Measurements from ENCODE around the gene SPOCK3.
"Not testable (repeated sequence)": the region's sequence is repeated elsewhere in the genome, so short reads cannot be mapped to it uniquely, and the experiment has no call there.

Gene SPOCK3

DNA sequence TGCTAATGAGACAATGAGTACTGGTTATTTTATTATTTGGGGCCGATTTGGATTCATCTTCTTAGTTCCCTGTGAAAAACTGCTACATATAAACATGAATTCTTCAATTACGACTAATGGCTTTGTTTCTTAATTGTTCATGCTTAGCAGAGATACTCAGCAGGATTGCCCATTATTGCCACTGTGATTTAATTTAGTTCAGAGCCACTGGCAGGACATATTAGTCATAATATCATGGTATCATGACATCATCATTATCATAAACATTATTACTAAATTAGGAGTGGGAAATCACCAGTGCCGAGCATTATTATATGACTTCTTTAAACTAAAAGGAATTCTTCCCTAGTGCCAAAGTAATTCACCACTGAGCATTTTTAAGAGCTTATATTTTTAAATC lies 201.4 kb downstream of the SPOCK3 start:
- DNase-seq = no peak

DNA sequence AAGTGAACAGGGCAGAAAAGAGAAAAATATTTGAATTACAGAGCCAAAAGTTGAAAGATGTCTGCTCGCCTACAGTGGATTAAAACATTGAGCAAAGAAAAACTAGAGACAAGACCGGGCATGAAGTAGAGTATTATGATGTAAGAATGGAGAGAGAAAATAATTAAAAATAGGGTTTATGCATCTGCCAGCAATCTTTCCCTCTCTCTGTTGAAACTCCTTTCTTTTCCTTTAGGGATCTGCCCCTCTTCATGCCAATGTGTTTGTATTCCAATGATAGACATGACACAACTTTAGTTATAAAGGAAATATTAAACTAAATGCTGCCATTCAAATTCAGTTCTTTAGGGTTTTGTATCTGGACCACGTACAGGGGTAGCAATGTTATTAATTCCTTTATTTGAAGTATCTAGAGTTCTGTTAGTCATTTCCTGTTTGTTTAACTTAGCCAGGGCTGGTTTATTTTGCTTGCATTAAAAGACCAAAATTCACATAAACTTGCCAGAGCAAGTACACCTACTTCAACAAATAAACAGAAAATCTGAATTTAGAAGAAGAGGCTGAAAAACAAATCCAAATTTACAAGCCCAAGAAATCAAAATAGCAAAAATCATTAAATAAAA lies 202.6 kb downstream of the SPOCK3 start:
- no peak for DNase-seq

DNA sequence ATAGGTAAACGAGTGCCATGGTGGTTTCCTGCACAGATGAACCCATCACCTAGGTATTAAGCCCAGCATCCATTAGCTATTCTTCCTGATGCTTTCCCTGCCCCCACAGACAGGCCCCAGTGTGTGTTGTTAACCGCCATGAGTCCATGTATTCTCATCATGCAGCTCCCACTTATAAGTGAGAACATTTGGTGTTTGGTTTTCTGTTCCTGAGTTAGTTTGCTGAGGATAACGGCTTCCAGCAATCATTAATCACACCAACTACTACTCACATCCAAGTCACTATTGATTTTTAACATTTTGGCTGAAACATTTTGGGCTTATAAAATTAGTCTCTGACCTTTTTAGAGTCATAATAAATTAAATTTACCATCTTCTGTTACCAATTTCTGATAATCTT lies 205.3 kb downstream of the SPOCK3 start:
- no peak for DNase-seq

DNA sequence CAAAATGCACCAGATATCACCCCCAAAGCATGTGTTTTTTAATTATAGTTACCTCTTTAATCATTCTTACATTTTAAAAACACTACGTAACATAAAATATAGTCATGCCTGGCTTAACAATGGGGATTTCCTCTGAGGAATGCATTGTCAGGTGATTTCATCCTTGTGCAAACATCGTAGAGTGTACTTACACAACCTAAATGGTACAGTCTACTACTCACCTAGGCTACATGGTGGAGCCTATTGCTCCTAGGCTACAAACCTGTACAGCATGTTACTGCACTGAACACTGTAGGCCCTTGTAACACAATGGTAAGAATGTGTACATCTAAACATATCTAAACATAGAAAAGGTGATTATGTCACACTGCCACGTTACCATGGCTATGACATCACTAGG lies 208.6 kb downstream of the SPOCK3 start:
- no peak for DNase-seq

DNA sequence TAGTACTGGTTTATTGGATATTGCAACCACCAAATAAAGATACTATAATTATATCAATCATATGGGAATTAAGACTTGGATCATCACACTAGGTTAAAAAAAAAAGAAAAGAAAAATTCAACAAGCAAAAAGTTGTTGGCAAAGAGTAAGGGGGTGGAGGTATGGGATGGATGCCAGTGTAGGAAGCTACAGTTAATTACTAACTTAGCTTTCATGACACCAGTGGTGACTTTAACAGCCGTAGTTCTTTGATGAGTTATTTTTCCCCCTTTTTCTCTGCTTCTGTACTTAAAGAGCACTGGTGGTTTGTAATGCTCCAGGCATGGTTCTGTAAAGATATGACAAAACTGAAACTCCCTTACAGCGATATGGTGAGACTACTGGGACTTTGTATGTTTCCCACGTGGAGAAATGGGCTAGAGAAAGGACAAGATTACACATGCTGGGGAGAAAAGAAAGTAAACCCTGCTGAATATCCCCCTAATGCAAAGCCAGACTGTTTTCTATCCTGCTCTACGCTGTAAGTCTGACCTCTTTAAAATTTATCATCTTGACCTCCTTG lies 210.8 kb downstream of the SPOCK3 start:
- DNase-seq = no peak

DNA sequence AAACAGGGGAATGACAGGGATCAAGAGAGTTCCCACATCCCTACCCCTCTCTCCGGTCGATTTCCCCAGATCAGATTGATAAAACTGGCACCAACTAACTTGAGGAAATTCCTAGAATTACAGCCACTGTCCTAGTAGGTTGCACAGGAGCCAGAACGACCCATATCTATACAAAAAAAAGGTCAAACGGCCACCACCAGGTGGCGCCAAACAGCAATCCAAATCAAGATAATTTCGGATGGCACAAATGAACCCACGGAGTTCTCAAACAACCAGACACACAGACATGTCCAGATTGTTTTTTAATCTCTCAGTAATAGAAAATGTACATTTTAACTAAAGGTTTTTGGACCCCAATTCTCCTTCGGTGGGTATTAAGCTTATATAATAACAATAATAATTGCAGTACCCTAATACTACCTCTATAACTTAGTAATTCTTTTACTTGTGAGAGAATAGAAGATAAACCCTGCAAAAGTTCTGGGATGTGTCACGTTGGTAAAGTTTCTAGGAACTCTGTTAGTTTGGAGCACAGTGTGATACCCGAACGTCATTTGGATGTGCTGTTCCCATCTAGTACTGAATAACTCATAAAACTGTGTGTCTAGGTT lies 212.6 kb downstream of the SPOCK3 start:
- DNase-seq = peak; percentile 77

DNA sequence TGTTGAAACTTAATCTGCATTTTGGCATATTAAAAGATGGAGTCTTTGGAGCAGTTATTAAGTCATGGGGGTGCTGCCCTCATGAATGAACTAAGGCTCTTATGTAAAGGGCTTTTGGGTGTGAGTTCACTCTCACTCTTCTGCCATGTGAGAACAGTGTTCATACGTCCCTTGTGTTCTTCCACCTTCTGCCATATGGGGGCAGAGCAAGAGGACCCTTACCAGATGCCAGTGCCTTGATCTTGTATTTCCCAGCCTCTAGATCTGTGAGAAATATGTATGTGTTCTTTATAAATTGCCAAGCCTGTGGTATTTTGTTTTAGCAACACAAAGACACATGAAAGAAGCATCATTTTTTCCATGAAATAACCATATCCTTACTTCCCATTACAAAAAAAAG lies 213.9 kb downstream of the SPOCK3 start:
- no peak for DNase-seq

DNA sequence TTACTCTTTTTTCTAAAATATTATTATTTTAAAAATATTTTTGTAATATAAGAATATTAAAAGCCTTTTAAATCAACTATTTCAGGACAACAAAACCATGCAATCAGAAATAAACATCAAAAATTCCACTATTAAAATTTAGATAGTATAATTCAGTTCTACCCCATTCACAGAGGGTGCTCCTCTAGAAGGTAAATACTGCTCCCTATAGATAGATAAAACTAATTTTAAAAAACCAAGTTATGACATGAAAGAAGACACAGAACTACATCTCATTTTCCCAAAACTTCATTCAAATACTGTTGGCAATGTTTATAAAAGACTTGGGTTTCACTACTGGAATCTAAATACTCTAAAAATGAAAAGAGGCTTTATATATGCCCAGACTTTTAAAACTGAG lies 219.3 kb downstream of the SPOCK3 start:
- no peak for DNase-seq

DNA sequence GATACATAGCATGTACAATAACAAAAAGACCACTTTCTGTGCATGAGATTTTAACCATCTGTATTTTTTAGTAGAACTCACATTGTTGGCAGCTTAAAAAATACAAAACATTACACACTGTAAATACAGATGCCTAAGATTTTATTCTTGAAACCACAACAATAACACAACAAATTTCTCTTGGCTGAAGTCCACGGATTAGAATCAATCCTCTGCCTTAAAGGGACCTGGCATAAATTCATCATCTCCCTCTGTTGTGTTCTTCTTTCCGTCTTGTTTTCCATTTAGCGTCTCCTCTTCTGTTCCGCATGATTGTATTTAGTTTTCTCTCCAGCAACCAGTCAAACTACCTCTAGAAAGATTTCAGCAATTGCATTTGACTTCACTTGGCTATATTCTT lies 231.0 kb downstream of the SPOCK3 start:
- no peak for DNase-seq

DNA sequence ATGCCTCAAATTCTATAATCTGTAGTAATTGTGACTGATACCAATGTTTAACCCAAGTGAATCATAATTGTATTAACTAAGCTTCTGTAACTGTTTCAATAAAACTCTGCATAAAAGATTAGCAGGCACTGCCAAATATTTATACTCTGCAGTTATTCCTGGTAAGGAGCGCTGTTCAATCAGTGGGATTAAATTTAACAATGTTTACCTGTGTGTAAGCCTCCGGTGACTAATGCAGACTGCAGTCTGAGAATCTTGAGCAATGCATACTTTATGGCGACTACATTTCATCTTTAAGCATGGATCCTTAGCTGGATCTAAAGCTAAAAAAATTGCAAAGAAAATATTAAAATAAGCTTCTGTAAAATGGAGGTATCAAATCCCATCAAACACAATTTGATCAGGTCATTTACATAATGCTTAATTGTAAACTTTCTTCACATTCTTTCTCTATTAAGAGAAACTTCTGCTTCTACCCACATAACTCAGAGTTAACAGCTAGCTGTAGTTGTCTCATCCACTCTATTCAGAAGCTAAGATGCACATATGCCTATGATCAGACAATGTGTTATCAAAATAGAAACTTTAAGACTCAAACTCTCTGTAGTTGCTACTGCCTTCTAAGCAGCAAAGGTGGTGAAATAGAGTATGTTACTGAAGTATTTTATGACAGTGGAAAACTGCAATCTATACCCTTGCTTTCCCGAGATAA lies 234.0 kb downstream of the SPOCK3 start:
- DNase-seq = no peak

DNA sequence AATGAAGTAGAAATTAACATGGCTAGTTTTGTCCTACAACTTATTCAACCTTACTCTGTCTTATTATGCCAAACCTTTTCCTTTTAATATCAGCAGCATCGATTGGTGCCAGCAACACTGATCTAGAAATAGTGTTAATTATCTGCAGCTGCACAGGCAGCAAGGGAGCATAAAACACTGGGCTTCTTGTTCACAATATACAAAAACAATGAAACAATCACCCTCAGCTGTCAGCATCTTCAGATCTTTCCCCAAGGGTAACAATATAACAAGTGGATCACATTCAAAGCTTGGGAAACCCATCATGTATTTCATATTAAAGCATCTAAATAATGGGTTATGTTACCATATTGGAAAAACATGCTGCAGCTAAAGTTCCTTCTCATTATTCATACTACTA lies 238.1 kb downstream of the SPOCK3 start:
- DNase-seq = no peak

DNA sequence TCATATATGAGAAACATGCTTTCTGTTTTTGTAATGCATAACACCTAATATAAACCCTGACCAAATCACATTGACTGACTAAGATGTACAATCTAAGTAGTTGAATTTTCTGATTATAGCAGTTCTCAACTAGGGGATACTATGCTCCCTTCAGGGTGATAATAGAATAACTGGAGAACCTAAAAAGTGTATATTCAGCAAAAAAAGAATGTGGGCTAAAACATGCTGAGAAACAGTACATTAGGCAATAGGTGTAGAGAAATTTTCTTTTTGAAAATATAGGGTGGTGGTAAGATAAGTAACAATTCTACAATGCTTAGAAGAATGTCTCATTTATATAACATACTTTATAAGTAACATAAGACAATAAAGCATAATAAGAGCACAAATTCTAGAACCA lies 239.6 kb downstream of the SPOCK3 start:
- DNase-seq = no peak

DNA sequence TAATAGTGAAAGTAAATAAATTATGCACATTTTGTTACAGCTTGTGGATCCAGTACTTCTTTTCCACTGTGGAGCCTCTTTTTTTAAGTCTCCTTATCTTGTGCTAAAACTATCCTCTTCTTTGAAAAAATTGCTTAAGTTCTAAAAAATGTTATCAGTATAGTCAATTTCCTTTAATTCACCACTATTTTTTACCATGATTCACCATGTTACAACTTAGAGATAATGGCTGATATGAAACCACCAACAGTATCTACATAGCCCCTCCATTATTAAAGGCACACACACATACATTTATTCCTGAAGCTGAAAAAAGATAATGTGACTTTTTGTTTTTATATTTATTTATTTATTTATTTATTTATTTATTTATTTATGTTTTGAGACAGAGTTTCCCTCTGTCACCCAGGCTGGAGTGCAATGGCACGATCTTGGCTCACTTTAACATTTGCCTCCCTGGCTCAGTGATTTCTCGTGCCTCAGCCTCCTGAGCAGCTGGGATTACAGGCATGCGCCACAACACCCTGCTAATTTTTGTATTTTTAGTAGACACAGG lies 243.2 kb downstream of the SPOCK3 start:
- no peak for DNase-seq

DNA sequence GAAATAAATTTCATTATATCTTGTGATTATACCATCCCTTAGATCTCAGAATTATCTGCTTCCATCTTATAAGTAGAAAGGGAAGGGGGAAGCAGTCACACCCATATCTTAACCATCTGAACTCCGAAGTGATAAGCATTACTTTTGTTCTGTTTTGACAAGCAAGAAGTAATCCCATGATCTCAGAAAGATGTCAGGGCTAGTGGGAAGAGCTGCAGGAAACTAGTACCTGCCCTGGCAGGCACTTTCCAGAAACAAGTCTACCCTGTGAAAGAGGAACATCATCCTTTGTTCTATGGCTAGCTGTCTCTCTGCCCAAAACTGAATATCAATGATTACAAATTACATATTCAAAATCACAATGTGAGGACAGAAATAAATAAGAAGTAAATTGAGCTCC lies 244.4 kb downstream of the SPOCK3 start:
- no peak for DNase-seq

DNA sequence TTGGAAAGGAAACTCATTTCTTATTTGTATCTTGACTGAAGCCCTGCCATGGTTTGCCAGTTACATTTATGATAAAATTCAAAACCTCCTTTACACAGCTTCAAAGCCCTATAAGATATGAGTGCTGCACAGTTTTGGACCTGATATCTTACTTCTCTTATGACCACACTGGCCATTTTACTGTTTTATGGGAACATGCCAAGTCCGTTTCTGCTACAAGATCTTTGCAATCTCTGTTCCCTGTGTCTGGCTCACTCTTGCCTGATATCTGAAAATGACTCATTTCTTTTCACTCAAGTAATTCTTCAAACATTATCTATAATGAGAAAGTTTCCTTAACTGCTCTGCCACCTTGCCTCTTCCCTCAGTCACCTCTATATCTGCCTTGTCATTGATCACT lies 247.3 kb downstream of the SPOCK3 start:
- no peak for DNase-seq

DNA sequence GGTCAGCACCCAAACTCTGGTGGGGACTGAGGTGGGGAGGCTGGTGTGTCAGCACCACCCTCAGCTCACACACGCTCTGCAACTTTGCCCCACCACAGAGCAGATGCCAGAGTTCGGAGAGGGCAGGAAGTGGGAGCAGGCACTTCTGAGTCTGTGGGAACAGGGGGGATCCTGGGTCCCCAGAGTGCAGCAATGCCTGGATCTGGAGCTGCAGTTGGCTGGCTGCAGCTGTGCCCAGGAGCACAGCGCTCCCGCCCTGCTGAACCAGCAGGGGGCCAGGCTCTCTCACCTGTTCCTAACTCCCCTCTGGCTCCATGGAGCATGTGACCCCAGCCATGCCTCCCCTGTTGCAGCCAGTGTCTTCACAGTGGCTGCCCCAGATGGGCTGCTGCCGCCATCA lies 252.4 kb downstream of the SPOCK3 start:
- DNase-seq = no peak

DNA sequence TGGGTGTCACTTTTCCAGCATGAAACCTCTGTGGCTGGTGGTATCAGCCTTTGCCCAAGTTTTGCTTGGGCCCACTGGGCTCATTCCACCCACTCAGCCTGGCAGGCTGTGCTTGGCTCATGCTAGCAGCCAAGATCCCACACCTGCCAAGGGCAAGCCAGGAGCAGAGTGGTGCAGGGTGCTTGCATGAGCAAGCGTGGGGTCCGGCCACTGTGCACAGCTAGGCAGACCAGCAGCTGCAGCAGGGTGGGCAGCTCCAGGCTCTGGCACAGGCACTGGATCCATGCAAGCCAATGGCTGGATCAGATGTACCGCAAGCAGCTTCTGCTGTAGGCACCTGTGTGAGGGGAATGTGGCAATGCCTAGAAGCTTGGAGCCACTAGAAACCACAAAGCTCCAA lies 253.9 kb downstream of the SPOCK3 start:
- DNase-seq = no peak

DNA sequence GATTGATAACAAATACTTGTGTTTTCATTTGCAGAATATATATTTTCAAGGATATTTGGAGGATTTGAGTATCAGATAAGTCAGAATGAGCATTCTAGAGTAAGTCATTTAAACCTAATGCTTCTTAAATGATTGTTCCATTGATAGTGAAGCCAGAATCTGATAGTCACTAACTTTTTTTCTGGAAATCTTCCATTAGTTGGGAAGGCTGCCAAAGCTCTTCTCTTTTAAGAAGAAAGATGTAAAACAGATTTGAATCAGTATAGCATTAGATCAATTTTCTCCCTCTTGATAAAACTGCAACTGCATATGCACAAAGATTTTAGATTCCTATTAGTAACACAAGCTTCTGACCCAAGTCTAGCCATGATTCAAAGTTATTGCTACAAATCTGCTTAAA lies 256.7 kb downstream of the SPOCK3 start:
- DNase-seq = no peak

DNA sequence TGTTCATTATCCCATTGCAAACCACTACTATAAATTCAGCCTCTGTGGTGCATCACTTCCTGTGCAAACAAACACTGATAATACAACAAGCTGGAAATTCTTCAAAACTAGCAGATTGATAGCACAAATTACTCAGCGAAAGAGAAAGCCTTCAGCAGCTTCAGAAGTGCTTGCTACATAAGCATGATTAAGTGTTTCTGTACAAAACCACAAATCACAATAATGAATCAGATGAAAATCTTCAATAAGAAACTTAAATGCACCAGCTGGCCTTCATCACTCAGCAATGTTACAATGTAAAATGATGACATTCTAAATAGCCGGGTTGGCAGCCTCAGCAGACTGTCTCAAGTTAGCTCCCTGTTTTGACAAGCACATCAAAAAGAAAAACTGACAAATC lies 262.2 kb downstream of the SPOCK3 start:
- no peak for DNase-seq

DNA sequence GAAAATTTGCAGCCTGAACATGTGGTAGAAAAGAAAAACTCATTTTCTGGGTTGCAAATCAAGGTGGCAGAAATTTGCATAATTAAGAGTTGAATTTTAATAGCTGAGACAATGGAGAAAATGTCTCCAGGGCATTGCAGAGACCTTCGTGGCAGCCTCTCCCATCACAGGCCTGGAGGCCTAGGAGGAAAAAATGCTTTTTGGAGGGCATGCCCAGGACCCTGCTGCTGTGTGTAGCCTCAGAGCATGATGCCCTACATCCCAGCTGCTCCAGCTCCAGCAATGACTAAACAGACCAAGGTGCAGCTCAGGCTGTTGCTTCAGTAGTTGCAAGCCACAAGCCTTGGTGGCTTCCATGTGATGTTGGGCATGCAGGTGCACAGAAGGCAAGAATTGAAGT lies 266.1 kb downstream of the SPOCK3 start:
- not testable (repeated sequence) for DNase-seq

DNA sequence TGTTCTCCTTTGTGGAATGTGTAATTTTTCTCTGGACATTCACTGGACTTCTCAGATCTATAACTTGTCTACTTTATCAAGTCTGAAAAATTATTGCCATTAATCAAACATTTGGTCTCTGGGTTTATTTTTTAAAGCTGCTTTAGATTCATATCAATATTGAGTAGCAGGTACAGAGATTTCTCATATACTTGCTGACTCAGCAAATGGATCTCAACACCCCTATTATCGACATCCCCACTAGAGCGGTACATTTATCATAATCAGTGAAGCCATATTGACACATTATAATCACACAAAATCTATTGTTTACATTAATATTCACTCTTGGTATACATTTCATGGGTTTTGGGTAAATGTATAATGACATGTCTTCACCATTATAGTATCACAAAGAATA lies 268.7 kb downstream of the SPOCK3 start:
- no peak for DNase-seq

DNA sequence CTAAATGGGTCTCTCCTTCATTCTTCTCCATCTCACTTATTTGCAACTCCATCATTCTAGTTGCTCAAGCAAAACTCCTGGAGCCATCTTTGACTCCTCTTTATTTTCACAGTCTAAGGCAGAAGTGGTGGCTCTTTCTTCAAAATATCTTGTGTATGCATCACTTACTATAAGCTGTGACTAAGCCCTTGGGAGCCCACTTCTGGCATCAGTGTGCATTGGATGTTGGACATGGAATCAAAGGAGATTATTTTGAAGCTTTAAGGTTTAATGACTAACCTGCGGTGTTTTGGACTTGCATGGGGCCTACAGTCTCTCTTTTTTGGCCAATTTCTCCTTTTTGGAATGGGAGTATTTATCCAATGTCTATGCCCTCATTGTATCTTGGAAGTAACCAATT lies 276.8 kb downstream of the SPOCK3 start:
- DNase-seq = no peak

DNA sequence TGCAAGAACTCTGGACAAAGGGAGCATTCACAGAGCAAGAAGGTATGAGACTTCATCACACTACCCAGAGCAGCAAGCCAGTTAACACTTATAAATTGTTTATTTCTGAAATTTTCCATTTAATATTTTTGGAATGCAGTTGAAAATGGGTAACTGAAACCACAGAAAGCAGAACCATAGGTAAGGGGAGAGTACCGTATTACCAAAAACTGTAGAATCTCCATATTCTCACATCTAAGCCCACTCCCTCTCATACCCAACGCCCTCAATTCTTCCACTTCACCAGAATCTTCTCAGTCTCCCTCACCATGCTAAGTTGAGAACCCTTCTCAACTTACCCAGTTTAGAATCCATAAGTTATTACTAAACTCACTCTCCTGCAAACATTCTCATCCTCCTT lies 277.8 kb downstream of the SPOCK3 start:
- DNase-seq = no peak

DNA sequence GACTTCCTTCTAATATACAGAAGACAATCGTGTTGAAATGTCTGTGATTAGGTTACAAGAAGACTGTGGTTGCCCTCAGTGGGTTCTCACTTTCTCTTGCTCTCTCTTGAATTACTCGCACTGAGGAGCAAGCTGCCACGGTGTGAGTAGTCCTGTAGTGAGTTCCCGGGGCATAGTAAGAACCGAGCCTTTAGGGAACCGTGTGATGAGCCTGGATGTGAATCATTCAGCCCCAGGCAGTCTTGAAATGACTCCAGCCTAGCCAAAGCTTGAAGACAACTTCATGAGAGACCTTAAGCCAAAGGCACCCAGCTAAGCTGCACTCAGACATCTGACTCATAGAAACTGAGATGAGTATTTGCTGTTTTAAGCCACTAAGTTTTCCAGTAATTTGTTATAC lies 292.7 kb downstream of the SPOCK3 start:
- no peak for DNase-seq

All from right forelimb (tissue), 1 donor.